Body of pancreas (tissue), 4 donors: ENCODE measurements around the gene MALT1. TPM values are rescaled to one million over a fixed set of nuclear protein-coding genes. Genes with fewer than 3 reads are reported as not detected.

Experiments
- ATAC-seq: fragments of 150-250 bp; one replicate; pipeline ENCODE4 v1.9.1; 2016
- DNase-seq, 4 donors: peaks; one replicate each; pipeline ENCODE4 v3.0.0-alpha.2; 2019
- H3K27ac ChIP-seq, 4 donors: fragments of 200-600 bp; sonication (generic); 1 replicate in 3 of 4; 2 replicates in 1 of 4; pipeline versions ENCODE4 v1.5.1 to v1.6.1; 2016 to 2019; ENCODE audit warnings: mild to moderate bottlenecking in 1 of 4, mixed read lengths in 1 of 4, moderate library complexity in 1 of 4
- H3K27me3 ChIP-seq, 2 donors: fragments of 200-600 bp; sonication (generic); one replicate each; pipeline ENCODE4 v1.6.0; 2016; ENCODE audit warnings: mild to moderate bottlenecking in 1 of 2
- H3K36me3 ChIP-seq, 2 donors: fragments of 200-600 bp; sonication (generic); replicated peaks in 1 of 2; 2 replicates each; pipeline ENCODE4 v1.5.1; 2016; ENCODE audit warnings: low read depth in 2 of 2; ENCODE audit not compliant: insufficient read depth in 1 of 2
- H3K4me1 ChIP-seq: fragments of 200-600 bp; sonication (generic); one replicate; pipeline ENCODE4 v1.6.0; 2016
- H3K4me3 ChIP-seq, 2 donors: fragments of 200-600 bp; sonication (generic); 1 replicate in 1 of 2; 2 replicates in 1 of 2; pipeline ENCODE4 v1.5.1; 2016 to 2019
- H3K9me3 ChIP-seq, 3 donors: fragments of 200-600 bp; sonication (generic); 1 replicate in 2 of 3; 2 replicates in 1 of 3; pipeline ENCODE4 v1.5.1; 2016
- POLR2A ChIP-seq, 3 donors: fragments of 450-650 bp; IDR thresholded peaks; one replicate each; pipeline ENCODE4 v1.6.1; 2016; ENCODE audit warnings: antibody characterized with exemption in 3 of 3, mild to moderate bottlenecking in 2 of 3
- WGBS, 2 donors: methylation state at CpG; one replicate each; pipeline ENCODE4 v1.1.5; 2017; 5-methylcytosine and 5-hydroxymethylcytosine counted together
- intact Hi-C: fragments of 100-400 bp; cut with DNase I; formaldehyde crosslinking; loops from one replicate; pipeline ENCODE4 v1.15.1; 2023
- total RNA-seq, 2 donors: library from RNA; depleted of rRNA; stranded (reverse); fragments of >200 nt; gene quantifications; one replicate each; pipeline ENCODE4 v1.1.0, GENCODE V29; 2016
- TF ChIP-seq, protein P1 (sequence below), 7 experiments: fragments of 450-650 bp in 4 of 7; fragments of 200-600 bp in 3 of 7; sonication (generic) in 3 of 7; IDR thresholded peaks; one replicate each; pipeline ENCODE4 v1.5.1; 2016 to 2019; ENCODE audit warnings: antibody characterized with exemption in 7 of 7

The MALT1 gene
- total RNA-seq, 2 donors from 2014 or later: 9.6 to 14.5 TPM

DNA sequence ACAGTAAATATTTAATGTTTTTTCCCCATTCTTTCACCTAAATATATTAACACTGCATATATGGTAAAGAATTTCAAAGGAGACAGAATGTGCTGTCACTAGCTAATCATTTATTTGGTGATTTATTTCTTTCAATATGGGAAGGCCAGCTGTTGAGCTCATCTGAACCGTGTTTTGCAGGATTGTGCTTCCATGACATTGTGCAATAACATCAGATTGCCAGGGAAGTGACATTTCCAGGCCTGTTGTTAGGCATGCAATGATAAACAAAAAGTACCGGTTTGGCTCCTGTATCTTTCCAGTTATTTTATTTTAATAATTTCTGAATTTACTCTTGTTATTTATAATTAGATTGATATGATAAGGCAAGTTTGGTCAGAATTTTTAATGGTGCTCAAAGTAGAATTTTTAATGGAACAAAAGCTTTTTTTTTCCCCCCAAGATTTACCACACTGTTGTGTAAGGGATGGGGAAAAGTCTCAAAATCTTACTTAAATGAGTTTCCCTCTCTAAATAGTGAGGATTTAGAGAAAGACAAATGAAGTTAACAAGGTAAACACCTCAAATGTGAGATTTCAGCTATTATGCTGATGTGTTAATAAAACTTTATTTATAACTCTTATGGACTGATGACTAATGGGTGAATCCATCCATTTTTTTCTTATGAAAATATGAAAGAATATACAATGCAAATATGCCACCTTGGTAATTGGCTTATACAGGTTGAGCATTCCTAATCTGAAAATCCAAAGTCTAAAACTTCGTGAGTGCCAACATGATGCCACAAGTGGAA lies 52.7 kb downstream of the MALT1 start:
- no peak overlapping the region for H3K27ac ChIP-seq
- H3K36me3 ChIP-seq: peaks cover 0 to 2% of the 10 kb centered on the region in 2 donors
- ATAC-seq: no peak
- TF ChIP-seq POLR2A (IDR thresholded peaks at IDR 0.05): no peak
- TF ChIP-seq, protein P1, sequence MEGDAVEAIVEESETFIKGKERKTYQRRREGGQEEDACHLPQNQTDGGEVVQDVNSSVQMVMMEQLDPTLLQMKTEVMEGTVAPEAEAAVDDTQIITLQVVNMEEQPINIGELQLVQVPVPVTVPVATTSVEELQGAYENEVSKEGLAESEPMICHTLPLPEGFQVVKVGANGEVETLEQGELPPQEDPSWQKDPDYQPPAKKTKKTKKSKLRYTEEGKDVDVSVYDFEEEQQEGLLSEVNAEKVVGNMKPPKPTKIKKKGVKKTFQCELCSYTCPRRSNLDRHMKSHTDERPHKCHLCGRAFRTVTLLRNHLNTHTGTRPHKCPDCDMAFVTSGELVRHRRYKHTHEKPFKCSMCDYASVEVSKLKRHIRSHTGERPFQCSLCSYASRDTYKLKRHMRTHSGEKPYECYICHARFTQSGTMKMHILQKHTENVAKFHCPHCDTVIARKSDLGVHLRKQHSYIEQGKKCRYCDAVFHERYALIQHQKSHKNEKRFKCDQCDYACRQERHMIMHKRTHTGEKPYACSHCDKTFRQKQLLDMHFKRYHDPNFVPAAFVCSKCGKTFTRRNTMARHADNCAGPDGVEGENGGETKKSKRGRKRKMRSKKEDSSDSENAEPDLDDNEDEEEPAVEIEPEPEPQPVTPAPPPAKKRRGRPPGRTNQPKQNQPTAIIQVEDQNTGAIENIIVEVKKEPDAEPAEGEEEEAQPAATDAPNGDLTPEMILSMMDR (IDR thresholded peaks at IDR 0.05): no peak
- H3K9me3 ChIP-seq: no peaks in the 10 kb centered on the region
- H3K4me3 ChIP-seq: no peak overlapping the region
- no peaks in the 10 kb centered on the region for H3K27me3 ChIP-seq
- WGBS, 2 donors: 75 to 81% methylated on average over 3 of the region's 3 CpGs
- peak in 1 of 4 donors; percentile 9 for DNase-seq
- no peaks in the 10 kb centered on the region for H3K4me1 ChIP-seq
- intact Hi-C loops: no loop called here

DNA sequence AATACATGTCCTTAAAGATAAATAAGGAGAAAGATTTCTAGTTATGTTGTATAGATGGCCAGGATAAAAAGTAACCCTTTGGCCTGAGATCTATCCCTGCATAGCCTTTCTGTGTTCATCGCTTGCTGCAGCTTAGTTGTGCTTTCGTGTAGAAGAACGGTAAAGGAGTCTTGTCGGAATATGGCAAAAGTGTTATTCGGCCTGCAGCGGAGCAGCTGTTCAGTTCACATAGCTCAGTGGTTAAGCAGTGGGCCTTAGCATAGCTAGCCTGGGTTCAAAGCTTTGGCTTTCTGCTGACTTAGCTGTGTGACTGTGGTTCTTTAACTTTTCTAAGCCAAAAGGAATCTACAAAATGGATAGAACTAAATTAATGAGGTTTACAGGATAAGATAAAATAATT lies 55.4 kb downstream of the MALT1 start:
- Histone ChIP-seq H3K9me3 (no peaks in the 10 kb centered on the region), H3K27ac (no peak overlapping the region), H3K4me3 (no peak overlapping the region), H3K4me1 (no peaks in the 10 kb centered on the region), H3K27me3 (no peaks in the 10 kb centered on the region), H3K36me3 (peaks cover 0 to 2% of the 10 kb centered on the region in 2 donors)
- ATAC-seq (no peak), DNase-seq (no peak)
- TF ChIP-seq, protein P1 (IDR thresholded peaks at IDR 0.05): no peak
- no peak for TF ChIP-seq POLR2A (IDR thresholded peaks at IDR 0.05)
- intact Hi-C loops: no loop called here
- WGBS, 2 donors: 93 to 94% methylated on average over 6 of the region's 6 CpGs

DNA sequence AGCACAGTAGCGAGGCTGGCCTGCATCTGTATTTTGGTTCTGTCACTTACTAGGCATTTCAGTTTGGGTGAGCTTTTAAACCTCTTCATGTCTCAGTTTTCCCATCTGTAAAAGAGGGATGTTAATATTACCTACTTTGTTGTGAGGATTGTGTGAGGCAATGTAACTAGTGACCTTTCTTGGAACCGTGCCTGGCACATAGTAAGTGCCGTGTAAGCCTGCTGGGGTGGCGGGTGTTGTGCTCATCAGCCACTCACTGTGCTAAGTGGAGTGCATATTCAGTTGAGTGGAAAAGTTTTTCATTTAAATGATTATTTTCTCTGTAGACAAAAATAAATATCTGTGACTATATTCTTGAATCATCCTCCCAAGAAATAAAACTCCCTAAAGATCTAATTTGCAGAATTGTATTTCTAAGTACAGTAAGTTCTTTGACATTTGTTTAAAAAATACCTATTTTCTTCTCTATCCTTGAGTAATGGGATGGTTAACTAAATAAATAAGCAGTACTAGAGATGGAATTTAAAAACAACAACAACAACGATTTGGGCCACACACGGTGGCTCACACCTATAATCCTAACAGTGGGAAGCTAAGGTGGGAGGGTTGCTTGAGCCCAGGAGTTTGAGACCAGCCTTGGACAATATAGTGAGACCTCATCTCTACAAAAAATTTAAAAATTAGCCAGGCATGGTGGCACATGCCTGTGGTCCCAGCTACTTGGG lies 56.7 kb downstream of the MALT1 start:
- Histone ChIP-seq H3K4me1 (no peaks in the 10 kb centered on the region), H3K27me3 (no peaks in the 10 kb centered on the region), H3K4me3 (no peak overlapping the region), H3K36me3 (peaks cover 0 to 2% of the 10 kb centered on the region in 2 donors), H3K27ac (no peak overlapping the region), H3K9me3 (no peaks in the 10 kb centered on the region)
- no peak for TF ChIP-seq POLR2A (IDR thresholded peaks at IDR 0.05)
- ATAC-seq (no peak), DNase-seq (peak in 1 of 4 donors; percentile 8)
- intact Hi-C loops: no loop called here
- 82 to 91% methylated on average over 6 of the region's 6 CpGs for WGBS, 2 donors

DNA sequence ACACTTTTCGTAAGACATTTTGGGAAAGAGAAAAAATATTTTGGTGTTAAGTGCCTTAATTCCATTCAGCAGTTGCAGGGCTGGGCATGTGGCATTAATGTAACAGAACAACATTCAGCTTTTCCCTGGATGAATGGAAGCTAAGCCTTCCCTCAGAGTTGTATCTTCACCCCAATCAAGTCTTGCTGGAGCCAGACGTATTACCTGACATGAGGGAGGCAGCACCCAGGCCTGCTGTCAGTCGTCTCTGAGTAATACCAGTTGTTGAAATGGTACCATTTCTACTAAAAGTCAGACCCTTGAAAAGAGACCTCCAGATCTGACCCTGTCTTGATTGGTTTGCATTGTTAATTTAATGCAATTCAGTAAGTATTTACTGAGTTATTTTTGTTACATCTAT lies 57.5 kb downstream of the MALT1 start:
- H3K36me3 ChIP-seq: peaks cover 0 to 2% of the 10 kb centered on the region in 2 donors
- H3K9me3 ChIP-seq: no peaks in the 10 kb centered on the region

DNA sequence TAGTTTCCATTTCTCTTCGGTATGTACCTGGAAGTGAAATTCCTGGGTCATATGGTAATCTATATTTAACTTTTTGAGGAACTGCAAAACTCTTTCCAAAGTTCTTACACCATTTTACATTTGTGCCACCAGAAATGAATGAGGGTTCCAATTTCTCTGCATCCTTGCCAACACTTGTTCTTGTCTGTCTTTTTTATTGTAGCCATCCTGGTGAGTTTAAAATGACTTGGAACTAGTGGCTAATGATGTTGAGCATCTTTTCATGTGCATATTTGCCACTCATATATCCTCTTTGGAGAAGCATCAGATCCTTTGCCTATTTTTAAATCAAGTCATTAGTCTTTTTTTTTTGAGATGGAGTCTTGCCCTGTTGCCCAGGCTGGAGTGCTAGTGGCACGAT lies 59.4 kb downstream of the MALT1 start:
- 78 to 94% methylated on average over 2 of the region's 2 CpGs for WGBS, 2 donors
- H3K9me3 ChIP-seq: no peaks in the 10 kb centered on the region
- H3K27ac ChIP-seq: no peak overlapping the region
- no peaks in the 10 kb centered on the region for H3K27me3 ChIP-seq
- TF ChIP-seq POLR2A (IDR thresholded peaks at IDR 0.05): no peak
- no peak for ATAC-seq
- H3K36me3 ChIP-seq: peaks cover 0 to 7% of the 10 kb centered on the region in 2 donors
- H3K4me3 ChIP-seq: no peak overlapping the region
- H3K4me1 ChIP-seq: no peaks in the 10 kb centered on the region
- intact Hi-C loops: no loop called here
- no peak for DNase-seq

More for the DNA sequence above, 57.5 kb downstream of the MALT1 start:
- no peak for TF ChIP-seq POLR2A (IDR thresholded peaks at IDR 0.05)
- TF ChIP-seq, protein P1 (IDR thresholded peaks at IDR 0.05): no peak
- DNase-seq (no peak), ATAC-seq (no peak)
- intact Hi-C loops: no loop called here
- Histone ChIP-seq H3K4me1 (no peaks in the 10 kb centered on the region), H3K27ac (no peak overlapping the region), H3K4me3 (no peak overlapping the region), H3K27me3 (no peaks in the 10 kb centered on the region)
- 75 to 90% methylated on average over 3 of the region's 3 CpGs for WGBS, 2 donors
